HG03097 (cell line): Measurements from ENCODE around the gene F12.
"Not testable (repeated sequence)": the region's sequence is repeated elsewhere in the genome, so short reads cannot be mapped to it uniquely, and the experiment has no call there.

ENCODE experiments used
- ATAC-seq: cut with Tn5 transposase; IDR thresholded peaks from one replicate; pipeline ENCODE4 v1.9.1; 2021; ENCODE audit not compliant: unreplicated experiment, low FRiP score

Gene F12

GRCh38 chr5:177390363-177391300 lies 18.7 kb downstream of the F12 start:
- ATAC-seq, result peak; percentile 68

GRCh38 chr5:177389241-177390169 lies 19.9 kb downstream of the F12 start:
- ATAC-seq, result no peak

GRCh38 chr5:177388521-177389052 lies 20.8 kb downstream of the F12 start:
- no peak for ATAC-seq

GRCh38 chr5:177387405-177387804 lies 22.0 kb downstream of the F12 start:
- ATAC-seq, result no peak

- ATAC-seq, result no peak
These were observed 22.8 kb downstream of the F12 start for GRCh38 chr5:177386542-177386941.

- no peak for ATAC-seq
These were observed 23.6 kb downstream of the F12 start for GRCh38 chr5:177385720-177386119.

GRCh38 chr5:177384134-177384533 lies 25.2 kb downstream of the F12 start, which contains the start of gene SLC34A1:
Gene SLC34A1 (plus strand): TSS chr5:177384434. CDS start chr5:177385742, 1,308 bp downstream.
- ATAC-seq, result no peak

- no peak for ATAC-seq
These were observed 26.2 kb downstream of the F12 start for GRCh38 chr5:177383181-177383580.

GRCh38 chr5:177382423-177383029 lies 26.8 kb downstream of the F12 start:
- ATAC-seq, result no peak

- no peak for ATAC-seq
These were observed 28.6 kb downstream of the F12 start for GRCh38 chr5:177380805-177381126.

GRCh38 chr5:177378884-177379883 lies 30.2 kb downstream of the F12 start:
- peak; percentile 62 for ATAC-seq

GRCh38 chr5:177377851-177378776 lies 31.2 kb downstream of the F12 start:
- no peak for ATAC-seq

- no peak for ATAC-seq
These were observed 33.3 kb downstream of the F12 start for GRCh38 chr5:177376107-177376506.

- not testable (repeated sequence) for ATAC-seq
These were observed 33.8 kb downstream of the F12 start for GRCh38 chr5:177375516-177375915.

GRCh38 chr5:177374211-177374610 lies 35.2 kb downstream of the F12 start:
- no peak for ATAC-seq

- no peak for ATAC-seq
These were observed 35.6 kb downstream of the F12 start for GRCh38 chr5:177373806-177374205.

- no peak for ATAC-seq
These were observed 36.5 kb downstream of the F12 start for GRCh38 chr5:177372910-177373309.
